GM12892 (cell line): ENCODE results near the gene TCF20.

Source experiments
- DNase-seq: peaks from one replicate; pipeline ENCODE4 v3.0.0; 2011; ENCODE audit not compliant: insufficient read length
- FAIRE-seq: peaks from 2 replicates; lab custom pipeline; 2011; peaks lifted over from hg19 to GRCh38; lab: Jason Lieb, UNC
- POLR2A ChIP-seq: IDR thresholded peaks from 2 replicates; pipeline ENCODE4 v1.6.1; 2011; ENCODE audit warnings: low read depth, low read length, control low read depth
- POLR2AphosphoS5 ChIP-seq: IDR thresholded peaks from 2 replicates; pipeline ENCODE4 v1.6.1; 2011; ENCODE audit warnings: low read depth, low read length, control low read depth
- TAF1 ChIP-seq: IDR thresholded peaks from 2 replicates; pipeline ENCODE4 v1.6.1; 2011; ENCODE audit warnings: low read depth, mild to moderate bottlenecking, control low read depth, low read length, borderline replicate concordance

TCF20 gene

DNA sequence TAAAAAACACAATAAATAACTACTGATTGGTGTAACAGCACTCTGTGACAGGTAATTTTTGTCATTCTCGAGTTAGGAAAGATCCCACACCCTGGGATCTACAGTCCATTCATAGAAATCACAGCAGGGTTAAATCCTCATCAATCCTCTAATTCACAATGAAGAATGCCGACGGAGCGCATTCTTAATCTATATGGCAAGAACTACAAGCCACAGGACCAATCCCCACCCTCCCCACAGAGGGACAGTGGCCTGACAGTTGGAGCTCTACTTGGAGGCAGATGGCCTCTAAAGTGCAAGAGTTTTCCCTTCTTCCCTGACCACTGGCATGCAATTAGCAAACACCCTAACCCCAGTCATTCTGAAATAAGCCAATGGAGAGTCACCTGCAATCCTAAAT is 34.2 kb downstream of the TCF20 start:
- FAIRE-seq: no peak
- DNase-seq: no peak
- TF ChIP-seq TAF1: no peak

DNA sequence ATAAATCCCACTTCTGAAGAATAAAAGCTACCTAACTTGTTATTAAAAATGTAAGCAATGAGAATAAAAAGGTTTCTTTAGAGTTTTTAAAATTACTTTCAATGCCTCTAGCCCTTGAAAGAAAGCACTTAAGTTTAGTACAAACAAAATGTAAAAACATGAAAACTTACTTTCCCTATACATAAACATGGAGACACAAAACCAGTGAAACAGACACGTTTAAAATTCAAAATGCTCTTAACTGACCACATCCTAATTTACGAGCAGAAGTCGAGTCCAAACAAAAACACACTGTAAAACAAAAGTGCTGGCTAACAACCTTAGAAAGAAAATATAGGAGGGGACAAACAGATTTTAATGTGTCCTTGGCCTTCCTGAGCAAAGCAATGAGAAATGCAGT is 36.6 kb downstream of the TCF20 start:
- TF ChIP-seq TAF1 (no peak), POLR2AphosphoS5 (no peak), POLR2A (no peak)
- DNase-seq (no peak), FAIRE-seq (no peak)

DNA sequence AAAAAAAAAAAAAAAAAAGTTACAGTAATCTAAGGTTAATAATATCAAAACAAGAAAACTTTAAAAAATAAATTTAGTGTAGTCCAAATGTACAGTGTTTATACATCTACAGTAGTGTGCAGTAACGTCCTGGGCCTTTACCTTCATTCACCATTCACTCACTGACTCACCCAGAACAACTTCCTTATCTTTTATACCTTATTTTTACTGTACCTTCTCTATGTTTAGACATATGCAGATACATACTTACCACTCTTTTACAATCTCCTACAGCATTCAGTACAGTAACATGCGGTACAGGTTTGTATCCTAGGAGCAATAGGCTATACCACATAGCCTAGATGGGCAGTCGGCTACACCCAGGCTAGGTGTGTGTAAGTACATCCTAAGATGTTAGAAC is 38.5 kb downstream of the TCF20 start:
- FAIRE-seq: no peak
- TF ChIP-seq TAF1 (no peak), POLR2AphosphoS5 (no peak), POLR2A (no peak)
- no peak for DNase-seq

DNA sequence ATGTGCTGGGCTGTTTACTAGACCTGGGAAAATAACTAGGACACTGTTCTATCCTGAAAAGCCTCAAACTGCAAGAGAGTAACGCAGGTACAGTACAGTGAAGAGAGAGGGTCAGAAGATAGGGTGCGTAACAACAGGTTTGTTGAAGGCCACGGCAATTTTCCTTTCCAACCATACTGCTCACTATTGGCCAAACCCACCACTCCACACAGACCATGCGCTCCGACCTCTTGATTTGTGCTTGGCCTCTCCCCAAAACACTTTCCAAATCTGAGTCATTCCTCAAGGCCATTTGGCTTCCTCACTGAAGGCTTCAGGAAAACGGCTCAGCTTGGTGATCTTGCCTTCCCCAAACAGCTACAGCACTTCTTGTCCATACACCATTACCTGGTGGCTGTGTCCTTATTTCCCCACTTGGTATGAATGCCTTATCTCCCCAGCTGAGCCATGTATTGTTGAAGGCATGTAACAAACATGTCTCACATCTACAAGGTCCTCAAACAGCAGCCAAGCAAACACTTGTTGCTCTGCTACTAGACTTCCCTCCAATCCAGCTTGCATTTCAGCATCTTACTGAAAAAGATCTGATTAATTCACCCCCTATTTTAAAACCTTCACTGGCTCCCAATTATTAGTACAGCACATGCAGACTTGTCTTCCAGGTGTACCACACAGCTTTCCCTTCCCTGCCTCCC is 40.9 kb downstream of the TCF20 start:
- DNase-seq (no peak), FAIRE-seq (no peak)
- TF ChIP-seq POLR2A (no peak), TAF1 (no peak), POLR2AphosphoS5 (no peak)

DNA sequence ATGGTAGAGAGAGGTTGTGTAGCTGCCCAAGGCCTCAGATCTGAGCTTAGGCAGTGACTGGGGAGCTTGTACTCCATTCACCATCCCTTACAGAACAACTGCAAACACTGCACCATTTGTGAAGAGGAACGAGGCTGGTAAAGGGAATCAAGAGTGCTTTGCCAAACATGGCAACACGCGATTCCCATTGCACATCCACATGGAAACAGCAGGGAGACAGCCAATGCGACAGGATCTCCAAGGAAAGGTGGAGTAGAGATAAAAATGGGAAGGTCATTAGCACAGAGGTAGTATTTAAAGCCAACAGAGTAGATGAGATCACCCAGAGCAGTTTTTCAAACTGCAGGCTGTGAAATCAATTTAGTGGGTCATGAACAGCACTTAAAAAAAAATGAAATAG is 42.0 kb downstream of the TCF20 start:
- no peak for TF ChIP-seq POLR2AphosphoS5
- TF ChIP-seq POLR2A: no peak
- TF ChIP-seq TAF1: no peak
- DNase-seq (no peak), FAIRE-seq (no peak)

DNA sequence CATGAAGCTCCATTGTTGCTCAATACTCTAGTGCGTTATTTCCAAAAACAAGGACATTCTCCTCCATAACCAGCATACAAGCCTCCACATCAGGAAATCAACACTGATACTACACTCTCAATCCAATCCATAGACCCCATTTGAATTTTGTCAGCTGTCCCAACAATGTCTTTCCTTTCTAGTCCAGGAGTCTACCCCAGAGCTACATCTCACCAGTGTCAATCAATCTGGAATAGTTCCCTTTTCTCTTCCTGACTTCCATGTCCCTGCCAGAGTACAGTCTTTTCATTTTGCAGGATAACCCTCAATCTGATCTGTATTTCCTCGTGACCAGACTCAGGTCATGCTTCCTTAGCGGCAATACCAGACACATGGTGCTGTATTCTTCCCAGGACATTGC is 43.0 kb downstream of the TCF20 start:
- no peak for TF ChIP-seq POLR2AphosphoS5
- no peak for TF ChIP-seq POLR2A
- TF ChIP-seq TAF1: no peak
- FAIRE-seq (peak; percentile 40), DNase-seq (no peak)

DNA sequence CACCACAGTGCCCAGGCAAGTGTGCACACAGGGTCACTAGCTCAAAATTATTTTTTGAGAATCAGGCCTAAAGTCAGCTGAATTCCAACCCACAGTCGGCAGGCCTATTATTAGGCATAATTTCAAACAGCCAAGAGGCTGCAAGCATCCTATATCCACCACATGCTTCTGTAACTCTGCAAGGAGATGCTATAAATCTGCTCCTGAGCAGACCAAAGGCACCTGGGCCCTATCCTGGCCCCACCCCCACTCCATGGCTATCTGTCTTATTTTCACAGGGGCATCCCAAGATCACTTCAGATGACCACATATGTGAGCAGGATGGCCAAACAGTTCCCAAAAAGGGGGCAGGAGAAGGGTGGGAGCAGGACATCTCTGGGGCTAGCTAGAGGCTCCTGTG is 44.6 kb downstream of the TCF20 start:
- no peak for FAIRE-seq
- TF ChIP-seq POLR2AphosphoS5 (no peak), TAF1 (no peak), POLR2A (no peak)

DNA sequence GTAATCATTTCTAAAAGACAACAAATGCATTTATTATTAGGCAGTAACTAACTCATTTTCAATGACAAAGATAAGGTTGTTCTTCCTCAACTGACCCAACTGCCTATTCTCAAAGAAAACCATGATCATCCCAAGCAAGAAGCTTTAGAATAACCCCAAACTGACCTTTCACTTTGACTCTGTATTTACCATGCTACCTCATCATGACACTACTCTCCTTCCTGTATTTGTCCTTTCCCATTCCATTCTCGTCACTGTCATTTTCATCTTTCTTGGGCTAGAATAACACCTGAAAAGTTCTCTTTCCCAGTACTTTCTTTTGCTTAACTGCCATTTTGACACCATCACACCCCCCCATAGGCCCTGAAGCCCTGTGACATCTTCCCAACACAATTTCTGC is 48.3 kb downstream of the TCF20 start:
- no peak for TF ChIP-seq TAF1
- TF ChIP-seq POLR2AphosphoS5: no peak
- no peak for TF ChIP-seq POLR2A
- FAIRE-seq (peak; percentile 80), DNase-seq (no peak)

More for the DNA sequence above, 44.6 kb downstream of the TCF20 start:
- DNase-seq: no peak
